HG02885 (cell line): ENCODE data around the gene KAT6B.
"Not testable (repeated sequence)": the region's sequence is repeated elsewhere in the genome, so short reads cannot be mapped to it uniquely, and the experiment has no call there.

Experiments
- ATAC-seq: cut with Tn5 transposase; IDR thresholded peaks from one replicate; pipeline ENCODE4 v1.9.1; 2021; ENCODE audit warnings: mild to moderate bottlenecking; ENCODE audit not compliant: unreplicated experiment, poor library complexity

Gene KAT6B

GRCh38 chr10:75050149-75050919 lies 223.9 kb downstream of the KAT6B start:
- no peak for ATAC-seq

- no peak for ATAC-seq
These were observed 224.9 kb downstream of the KAT6B start for GRCh38 chr10:75051308-75051707.

- not testable (repeated sequence) for ATAC-seq
These were observed 229.6 kb downstream of the KAT6B start for GRCh38 chr10:75055896-75056406.

GRCh38 chr10:75057680-75058079 lies 231.3 kb downstream of the KAT6B start:
- ATAC-seq = no peak

- ATAC-seq = no peak
These were observed 231.8 kb downstream of the KAT6B start for GRCh38 chr10:75058161-75058560.

GRCh38 chr10:75061709-75062505 lies 235.5 kb downstream of the KAT6B start:
- ATAC-seq = no peak

- no peak for ATAC-seq
These were observed 236.3 kb downstream of the KAT6B start for GRCh38 chr10:75062506-75063299.

GRCh38 chr10:75063461-75064230 lies 237.2 kb downstream of the KAT6B start:
- ATAC-seq = no peak

- ATAC-seq = no peak
These were observed 238.7 kb downstream of the KAT6B start for GRCh38 chr10:75065076-75065475.

- no peak for ATAC-seq
These were observed 239.9 kb downstream of the KAT6B start for GRCh38 chr10:75066271-75066670.

GRCh38 chr10:75067272-75067671 lies 240.9 kb downstream of the KAT6B start:
- ATAC-seq = no peak

- no peak for ATAC-seq
These were observed 242.1 kb downstream of the KAT6B start for GRCh38 chr10:75068523-75068922.

- ATAC-seq = no peak
These were observed 244.1 kb downstream of the KAT6B start for GRCh38 chr10:75070476-75070875.

- no peak for ATAC-seq
These were observed 244.6 kb downstream of the KAT6B start for GRCh38 chr10:75070961-75071428.

GRCh38 chr10:75071756-75072155 lies 245.4 kb downstream of the KAT6B start:
- no peak for ATAC-seq

- ATAC-seq = no peak
These were observed 246.3 kb downstream of the KAT6B start for GRCh38 chr10:75072727-75073126.

- no peak for ATAC-seq
These were observed 247.0 kb downstream of the KAT6B start for GRCh38 chr10:75073442-75073841.

- ATAC-seq = no peak
These were observed 248.5 kb downstream of the KAT6B start for GRCh38 chr10:75074711-75075445.

- no peak for ATAC-seq
These were observed 249.9 kb downstream of the KAT6B start for GRCh38 chr10:75076348-75076747.
